Measurements from ENCODE around the gene APOD.

Gene APOD

DNA sequence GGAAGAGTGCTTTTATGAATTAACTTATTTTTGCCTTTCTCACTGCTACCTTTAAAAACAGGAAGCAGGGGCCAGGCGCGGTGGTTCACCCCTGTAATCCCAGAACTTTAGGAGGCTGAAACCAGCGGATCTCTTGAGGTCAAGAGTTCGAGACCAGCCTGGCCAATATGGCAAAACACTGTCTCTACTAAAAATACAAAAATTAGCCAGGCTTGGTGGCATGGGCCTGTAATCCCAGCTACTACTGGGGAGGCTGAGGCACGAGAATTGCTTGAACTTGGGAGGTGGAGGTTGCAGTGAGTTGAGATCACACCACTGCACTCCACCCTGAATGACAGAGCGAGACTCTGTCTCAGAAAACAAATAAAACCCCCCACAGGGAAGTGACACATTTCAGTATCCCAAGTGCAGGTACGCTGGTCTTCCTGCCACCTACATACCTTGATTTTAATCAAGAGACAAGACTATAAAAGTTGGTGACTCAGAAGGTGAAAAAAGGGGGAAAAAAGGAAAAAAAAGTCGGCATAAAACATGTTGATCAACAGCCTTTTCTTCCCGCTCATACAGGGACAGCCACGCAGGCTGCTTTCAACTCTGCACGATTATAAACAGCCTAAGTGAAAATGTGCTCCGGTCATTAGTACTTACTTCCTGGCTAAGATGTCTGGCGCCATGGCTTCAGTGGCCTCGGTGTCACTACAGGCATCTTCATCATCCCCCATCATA is 59.4 kb downstream of the APOD start:
- no peak for DNase-seq (ENCODE audit: low read depth in 2 of 2)

DNA sequence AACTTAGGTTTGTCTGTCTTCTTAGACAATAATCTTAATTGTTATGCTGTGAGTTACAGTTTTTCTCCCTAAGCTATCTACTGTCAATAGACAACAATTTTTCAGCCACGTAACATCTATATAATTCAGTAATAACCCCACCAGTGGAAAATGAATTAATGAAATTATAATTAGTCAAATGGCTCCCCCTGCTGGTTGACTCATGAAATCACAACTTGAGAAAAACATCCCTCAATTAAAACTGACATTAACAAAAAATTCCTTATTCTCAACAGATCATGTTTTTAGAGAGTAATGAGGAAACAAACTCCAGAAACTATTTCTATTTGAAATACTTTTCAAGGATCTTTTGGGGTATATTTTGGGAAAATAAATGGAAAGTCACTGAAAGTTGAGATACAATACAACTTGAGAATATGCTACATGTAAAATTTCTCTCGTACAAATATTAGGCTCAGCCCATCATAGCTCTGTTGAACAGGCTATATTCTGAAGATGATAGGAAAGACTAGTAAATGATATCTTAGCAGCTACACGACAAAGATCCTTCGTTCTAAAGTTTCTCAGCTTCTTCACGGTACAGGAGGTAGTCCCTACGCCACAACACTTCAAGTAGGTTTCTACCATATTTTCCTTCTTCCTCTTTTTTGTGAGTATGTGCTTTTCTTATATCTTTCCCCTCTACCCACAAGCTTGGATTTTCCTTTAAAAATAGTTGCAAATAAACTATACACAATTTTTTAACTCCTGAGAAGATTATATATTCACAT is 61.3 kb downstream of the APOD start:
- no peak for DNase-seq (ENCODE audit: low read depth in 2 of 2)

Measured in fibroblast of skin of left biceps (primary cell).